HG03575 (cell line): ENCODE data around the gene RAB34.
"Not testable (repeated sequence)": the region's sequence is repeated elsewhere in the genome, so short reads cannot be mapped to it uniquely, and the experiment has no call there.

ENCODE experiments used
- ATAC-seq: cut with Tn5 transposase; IDR thresholded peaks from one replicate; pipeline ENCODE4 v1.9.1; 2021; ENCODE audit not compliant: unreplicated experiment, insufficient number of reproducible peaks, low FRiP score; ENCODE audit errors: extremely low read depth

Gene RAB34

GRCh38 chr17:28734712-28735241 is 17.1 kb upstream of the RAB34 start:
- ATAC-seq = no peak

GRCh38 chr17:28733346-28733745 is 15.7 kb upstream of the RAB34 start:
- ATAC-seq = no peak

GRCh38 chr17:28729950-28730330 is 12.3 kb upstream of the RAB34 start:
- ATAC-seq = no peak

- ATAC-seq = no peak
These were observed 10.9 kb upstream of the RAB34 start, which contains the start of gene NEK8 for GRCh38 chr17:28728364-28729200. Gene NEK8, plus strand, starts transcription at chr17:28728788. Its CDS starts 26 bp downstream, at chr17:28728814.

- ATAC-seq = peak; percentile 24
These were observed 9.2 kb upstream of the RAB34 start for GRCh38 chr17:28726627-28727491.

- ATAC-seq = no peak
These were observed 8.6 kb upstream of the RAB34 start, which contains the start of gene TLCD1 for GRCh38 chr17:28726226-28726626. Gene TLCD1, minus strand, starts transcription at chr17:28726233. Its CDS starts 136 bp downstream, at chr17:28726097.

- ATAC-seq = no peak
These were observed 8.1 kb upstream of the RAB34 start for GRCh38 chr17:28725660-28726225.

- no peak for ATAC-seq
These were observed 7.5 kb upstream of the RAB34 start for GRCh38 chr17:28725166-28725659.

- no peak for ATAC-seq
These were observed 7.0 kb upstream of the RAB34 start for GRCh38 chr17:28724500-28725165.

GRCh38 chr17:28723836-28724499 is 6.3 kb upstream of the RAB34 start:
- ATAC-seq = not testable (repeated sequence)

- no peak for ATAC-seq
These were observed 5.6 kb upstream of the RAB34 start for GRCh38 chr17:28723159-28723835.

- ATAC-seq = no peak
These were observed 4.9 kb upstream of the RAB34 start for GRCh38 chr17:28722417-28723158.

- ATAC-seq = not testable (repeated sequence)
These were observed 3.3 kb upstream of the RAB34 start for GRCh38 chr17:28720997-28721329.

GRCh38 chr17:28720247-28720996 is 2.8 kb upstream of the RAB34 start:
- no peak for ATAC-seq

GRCh38 chr17:28719021-28719433 is 1.4 kb upstream of the RAB34 start:
- no peak for ATAC-seq

GRCh38 chr17:28718333-28719020 is 809 bp upstream of the RAB34 start:
- no peak for ATAC-seq
